SK-N-SH (cell line): Measurements from ENCODE around the gene RAPGEF1. TPM values are rescaled to one million over a fixed set of nuclear protein-coding genes. Genes with fewer than 3 reads are reported as not detected.

ENCODE experiments used
- CTCF ChIA-PET: fragments of 300-600, 350-600 bp; formaldehyde crosslinking; extraction: SDS; loops from one replicate; lab custom pipeline; 2021; lab: Yijun Ruan, JAX
- POLR2A ChIA-PET: fragments of 350-600 bp; sonication (Branson Sonifier 250); formaldehyde crosslinking; extraction: SDS; loops from one replicate; lab custom pipeline; 2020; ENCODE audit warnings: antibody characterized with exemption, inconsistent platforms; lab: Yijun Ruan, JAX
- DNase-seq: peaks from one replicate; pipeline ENCODE4 v3.0.0; 2012
- H2AFZ ChIP-seq: fragments of 200-600 bp; sonication (generic); 2 replicates; pipeline ENCODE4 v1.8.1; 2016; ENCODE audit warnings: antibody characterized with exemption, mild to moderate bottlenecking, low read depth
- H3F3A ChIP-seq: fragments of 200-600 bp; sonication (generic); replicated peaks from 2 replicates; pipeline ENCODE3; 2016; ENCODE audit warnings: antibody characterized with exemption, mild to moderate bottlenecking; ENCODE audit not compliant: insufficient read depth
- H3K27ac ChIP-seq, 2 experiments: fragments of 200-500 bp in 1 of 2; fragments of 200-600 bp in 1 of 2; sonication (Bioruptor generic) in 1 of 2; sonication (generic), shearing (Covaris generic) in 1 of 2; 2 replicates each; pipeline versions ENCODE4 v1.5.1 to v1.6.1; 2014 to 2016; ENCODE audit warnings: low read depth in 2 of 2, inconsistent platforms in 1 of 2, low read length in 1 of 2, mild to moderate bottlenecking in 1 of 2, mixed read lengths in 1 of 2
- H3K27me3 ChIP-seq: fragments of 200-600 bp; sonication (generic), shearing (Covaris generic); 2 replicates; pipeline ENCODE4 v1.6.1; 2016; ENCODE audit warnings: mixed run types; ENCODE audit not compliant: insufficient read depth
- H3K36me3 ChIP-seq, 2 experiments: fragments of 200-500 bp in 1 of 2; fragments of 200-600 bp in 1 of 2; sonication (Bioruptor generic) in 1 of 2; sonication (generic) in 1 of 2; replicated peaks in 1 of 2; 2 replicates each; pipeline versions ENCODE3 to v1.5.1; 2014 to 2016; ENCODE audit warnings: low read length in 1 of 2, mild to moderate bottlenecking in 1 of 2; ENCODE audit not compliant: insufficient read depth in 2 of 2, control insufficient read depth in 1 of 2
- H3K4me1 ChIP-seq, 2 experiments: fragments of 200-500 bp in 1 of 2; fragments of 200-600 bp in 1 of 2; sonication (Bioruptor generic) in 1 of 2; sonication (generic), shearing (Covaris generic) in 1 of 2; 2 replicates each; pipeline versions ENCODE4 v1.5.1 to v1.6.1; 2014 to 2016; ENCODE audit warnings: low read depth in 1 of 2, low read length in 1 of 2, mixed run types in 1 of 2; ENCODE audit not compliant: insufficient read depth in 2 of 2, control insufficient read depth in 1 of 2
- H3K4me2 ChIP-seq: fragments of 200-600 bp; sonication (generic), shearing (Covaris generic); 2 replicates; pipeline ENCODE4 v1.6.1; 2017; ENCODE audit warnings: mixed run types
- H3K4me3 ChIP-seq, 2 experiments: fragments of 200-500 bp in 1 of 2; fragments of 200-600 bp in 1 of 2; sonication (Bioruptor generic) in 1 of 2; sonication (generic), shearing (Covaris generic) in 1 of 2; 2 replicates each; pipeline versions ENCODE4 v1.5.1 to v1.8.1; 2014 to 2016; ENCODE audit warnings: low read depth in 2 of 2, inconsistent platforms in 1 of 2, low read length in 1 of 2, mild to moderate bottlenecking in 1 of 2, mixed read lengths in 1 of 2, moderate library complexity in 1 of 2
- H3K79me2 ChIP-seq: fragments of 200-600 bp; sonication (generic); 2 replicates; pipeline ENCODE4 v1.8.1; 2017; ENCODE audit warnings: mild to moderate bottlenecking; ENCODE audit not compliant: insufficient read depth
- H3K9ac ChIP-seq: fragments of 200-600 bp; sonication (generic); 2 replicates; pipeline ENCODE4 v1.6.1; 2017; ENCODE audit warnings: mixed run types
- H3K9me2 ChIP-seq: fragments of 200-600 bp; sonication (generic); 2 replicates; pipeline ENCODE4 v1.6.1; 2017; ENCODE audit warnings: mixed run types
- H3K9me3 ChIP-seq: fragments of 200-600 bp; sonication (generic); 2 replicates; pipeline ENCODE4 v1.6.1; 2017; ENCODE audit warnings: mixed run types, mild to moderate bottlenecking, moderate library complexity
- H4K20me1 ChIP-seq: fragments of 200-600 bp; sonication (generic); 2 replicates; pipeline ENCODE4 v1.6.1; 2017; ENCODE audit warnings: mild to moderate bottlenecking, mixed run types; ENCODE audit not compliant: insufficient read depth
- CHD2 ChIP-seq: fragments of 150-350 bp; IDR thresholded peaks from 2 replicates; pipeline ENCODE4 v1.6.1; 2018; ENCODE audit warnings: low read length; ENCODE audit not compliant: partially characterized antibody
- EZH2phosphoT487 ChIP-seq: fragments of 200-600 bp; sonication (generic); IDR thresholded peaks from 2 replicates; pipeline ENCODE4 v1.6.1; 2017; ENCODE audit warnings: low read depth, mixed run types, mild to moderate bottlenecking, antibody characterized with exemption, moderate library complexity, borderline replicate concordance
- JUND ChIP-seq: IDR thresholded peaks from 2 replicates; pipeline ENCODE4 v1.4.0; 2012
- MAX ChIP-seq: IDR thresholded peaks from 2 replicates; pipeline ENCODE4 v1.4.0; 2012; ENCODE audit warnings: low read depth
- NRF1 ChIP-seq: IDR thresholded peaks from 2 replicates; pipeline ENCODE4 v1.6.1; 2012; ENCODE audit warnings: low read depth, mild to moderate bottlenecking, low read length
- PBX3 ChIP-seq: IDR thresholded peaks from 2 replicates; pipeline ENCODE4; 2012
- POLR2AphosphoS5 ChIP-seq: IDR thresholded peaks from 2 replicates; pipeline ENCODE4 v1.6.1; 2012; ENCODE audit warnings: low read depth, low read length
- RAD21 ChIP-seq: IDR thresholded peaks from 2 replicates; pipeline ENCODE4 v1.6.1; 2012; ENCODE audit warnings: mild to moderate bottlenecking, low read length
- REST ChIP-seq: IDR thresholded peaks from 2 replicates; pipeline ENCODE4 v1.6.1; 2012; ENCODE audit warnings: mild to moderate bottlenecking, low read depth, low read length, moderate library complexity
- RFX5 ChIP-seq: IDR thresholded peaks from 2 replicates; pipeline ENCODE4 v1.6.1; 2012; ENCODE audit warnings: mild to moderate bottlenecking, improper control_type of control experiment, low read length
- RXRA ChIP-seq: IDR thresholded peaks from 2 replicates; pipeline ENCODE4 v1.4.0; 2012; ENCODE audit warnings: low read depth, mild to moderate bottlenecking, borderline replicate concordance
- SMC3 ChIP-seq: IDR thresholded peaks from 2 replicates; pipeline ENCODE4 v1.6.1; 2012; ENCODE audit warnings: low read depth, low read length, improper control_type of control experiment
- TAF1 ChIP-seq: IDR thresholded peaks from 2 replicates; pipeline ENCODE4 v1.6.1; 2012; ENCODE audit warnings: low read depth, mild to moderate bottlenecking, low read length, moderate library complexity, borderline replicate concordance
- TCF12 ChIP-seq: IDR thresholded peaks from 2 replicates; pipeline ENCODE4 v1.4.0; 2012
- USF1 ChIP-seq: IDR thresholded peaks from 2 replicates; pipeline ENCODE4 v1.4.0; 2012; ENCODE audit warnings: low read depth, borderline replicate concordance
- WGBS: methylation state at CpG from one replicate; pipeline ENCODE4 v1.1.6; 2017; ENCODE audit warnings: low lambda C conversion rate; 5-methylcytosine and 5-hydroxymethylcytosine counted together
- polyA plus RNA-seq, 3 experiments: library from polyadenylated mRNA; depleted of rRNA; stranded (reverse); fragments of >200 nt; gene quantifications; 2 replicates each; pipeline ENCODE4 v1.2.3, GENCODE V29; 2012

The RAPGEF1 gene
- polyA plus RNA-seq, 1 of the 3 experiments (the other 2 are of a cell fraction), result 26.2 TPM

GRCh38 chr9:131616983-131617604 is 122.8 kb downstream of the RAPGEF1 start:
- no peaks in the 10 kb centered on the region for H3K79me2 ChIP-seq
- no peak overlapping the region for H3K4me3 ChIP-seq
- DNase-seq, result no peak
- H3K4me2 ChIP-seq, result no peak overlapping the region
- H3K27ac ChIP-seq, result no peak overlapping the region
- H3F3A ChIP-seq, result no peaks in the 10 kb centered on the region
- H4K20me1 ChIP-seq, result peaks cover 3% of the 10 kb centered on the region; the same call in 1 of the 2 replicates
- TF ChIP-seq EZH2phosphoT487, result no peak
- TF ChIP-seq CHD2, result no peak
- no peak for TF ChIP-seq JUND
- TF ChIP-seq PBX3, result no peak
- no peak for TF ChIP-seq REST
- no peak for TF ChIP-seq RFX5
- TF ChIP-seq POLR2AphosphoS5, result no peak
- no peak for TF ChIP-seq RXRA
- no peak for TF ChIP-seq SMC3
- no peak for TF ChIP-seq MAX
- no peaks in the 10 kb centered on the region for H3K27me3 ChIP-seq
- ChIA-PET CTCF (interaction anchor here (0.7 to 1.0 kb wide), 2 partner anchors 15 to 102 kb away, joined by 3 read pairs; no protein-coding TSS in a partner anchor), POLR2A (no interaction called here)
- 85% methylated on average over 10 of the region's 10 CpGs for WGBS
- no peaks in the 10 kb centered on the region for H3K9me3 ChIP-seq
- H3K9ac ChIP-seq, result no peak overlapping the region
- H2AFZ ChIP-seq, result no peak overlapping the region
- H3K4me1 ChIP-seq, result peaks cover 0 to 7% of the 10 kb centered on the region in 2 experiments; a peak in 1 of 4 replicates
- peaks cover 10 to 23% of the 10 kb centered on the region in 2 experiments for H3K36me3 ChIP-seq
- no peaks in the 10 kb centered on the region for H3K9me2 ChIP-seq

GRCh38 chr9:131614340-131614915 is 125.4 kb downstream of the RAPGEF1 start:
- 93% methylated on average over 7 of the region's 8 CpGs for WGBS
- Histone ChIP-seq H3K27ac (no peak overlapping the region), H3K4me3 (no peak overlapping the region), H4K20me1 (peaks cover 3% of the 10 kb centered on the region; the same call in 1 of the 2 replicates), H3K79me2 (no peaks in the 10 kb centered on the region), H3K4me1 (peaks cover under 1 to 7% of the 10 kb centered on the region in 2 experiments; a peak in 1 of 4 replicates), H3K9me2 (no peaks in the 10 kb centered on the region), H3K36me3 (peaks cover 14 to 18% of the 10 kb centered on the region in 2 experiments), H3K4me2 (no peak overlapping the region), H3K27me3 (no peaks in the 10 kb centered on the region), H3K9ac (no peak overlapping the region), H2AFZ (no peak overlapping the region), H3K9me3 (no peaks in the 10 kb centered on the region), H3F3A (no peaks in the 10 kb centered on the region)
- POLR2A ChIA-PET, result no interaction called here
- CTCF ChIA-PET, result interaction anchor here (0.6 kb wide), 1 partner anchor 30 kb away, joined by 3 read pairs; no protein-coding TSS in a partner anchor
- DNase-seq, result no peak
- TF ChIP-seq TAF1 (no peak), USF1 (no peak), REST (no peak), RAD21 (no peak), RXRA (no peak), MAX (no peak), NRF1 (no peak), TCF12 (no peak)
